ENCODE results near the gene TLCD3A.

The TLCD3A gene

DNA sequence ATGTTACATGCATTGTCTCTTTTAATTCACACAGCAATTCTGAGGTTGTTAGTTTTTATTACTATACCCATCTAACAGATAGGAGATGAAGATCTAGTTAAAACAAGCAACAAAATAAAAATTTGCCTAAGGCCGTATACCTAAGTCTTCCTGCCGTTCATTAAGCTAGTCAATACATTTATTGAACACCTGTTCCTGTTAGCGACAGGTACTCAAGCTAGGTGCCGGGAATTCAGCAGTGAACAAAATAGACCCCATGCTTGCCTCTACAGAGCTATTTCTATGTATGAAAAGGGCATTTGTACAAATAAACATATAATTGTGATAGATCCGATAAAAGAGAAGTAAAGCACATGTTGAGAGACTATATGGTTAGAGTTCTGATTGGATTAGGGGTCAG, 14.3 kb upstream of the TLCD3A start:
- TF ChIP-seq, protein P1, sequence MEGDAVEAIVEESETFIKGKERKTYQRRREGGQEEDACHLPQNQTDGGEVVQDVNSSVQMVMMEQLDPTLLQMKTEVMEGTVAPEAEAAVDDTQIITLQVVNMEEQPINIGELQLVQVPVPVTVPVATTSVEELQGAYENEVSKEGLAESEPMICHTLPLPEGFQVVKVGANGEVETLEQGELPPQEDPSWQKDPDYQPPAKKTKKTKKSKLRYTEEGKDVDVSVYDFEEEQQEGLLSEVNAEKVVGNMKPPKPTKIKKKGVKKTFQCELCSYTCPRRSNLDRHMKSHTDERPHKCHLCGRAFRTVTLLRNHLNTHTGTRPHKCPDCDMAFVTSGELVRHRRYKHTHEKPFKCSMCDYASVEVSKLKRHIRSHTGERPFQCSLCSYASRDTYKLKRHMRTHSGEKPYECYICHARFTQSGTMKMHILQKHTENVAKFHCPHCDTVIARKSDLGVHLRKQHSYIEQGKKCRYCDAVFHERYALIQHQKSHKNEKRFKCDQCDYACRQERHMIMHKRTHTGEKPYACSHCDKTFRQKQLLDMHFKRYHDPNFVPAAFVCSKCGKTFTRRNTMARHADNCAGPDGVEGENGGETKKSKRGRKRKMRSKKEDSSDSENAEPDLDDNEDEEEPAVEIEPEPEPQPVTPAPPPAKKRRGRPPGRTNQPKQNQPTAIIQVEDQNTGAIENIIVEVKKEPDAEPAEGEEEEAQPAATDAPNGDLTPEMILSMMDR (IDR thresholded peaks at IDR 0.05): no peak
- no peak for TF ChIP-seq ZFX (IDR thresholded peaks at IDR 0.05; ENCODE audit: borderline replicate concordance)

DNA sequence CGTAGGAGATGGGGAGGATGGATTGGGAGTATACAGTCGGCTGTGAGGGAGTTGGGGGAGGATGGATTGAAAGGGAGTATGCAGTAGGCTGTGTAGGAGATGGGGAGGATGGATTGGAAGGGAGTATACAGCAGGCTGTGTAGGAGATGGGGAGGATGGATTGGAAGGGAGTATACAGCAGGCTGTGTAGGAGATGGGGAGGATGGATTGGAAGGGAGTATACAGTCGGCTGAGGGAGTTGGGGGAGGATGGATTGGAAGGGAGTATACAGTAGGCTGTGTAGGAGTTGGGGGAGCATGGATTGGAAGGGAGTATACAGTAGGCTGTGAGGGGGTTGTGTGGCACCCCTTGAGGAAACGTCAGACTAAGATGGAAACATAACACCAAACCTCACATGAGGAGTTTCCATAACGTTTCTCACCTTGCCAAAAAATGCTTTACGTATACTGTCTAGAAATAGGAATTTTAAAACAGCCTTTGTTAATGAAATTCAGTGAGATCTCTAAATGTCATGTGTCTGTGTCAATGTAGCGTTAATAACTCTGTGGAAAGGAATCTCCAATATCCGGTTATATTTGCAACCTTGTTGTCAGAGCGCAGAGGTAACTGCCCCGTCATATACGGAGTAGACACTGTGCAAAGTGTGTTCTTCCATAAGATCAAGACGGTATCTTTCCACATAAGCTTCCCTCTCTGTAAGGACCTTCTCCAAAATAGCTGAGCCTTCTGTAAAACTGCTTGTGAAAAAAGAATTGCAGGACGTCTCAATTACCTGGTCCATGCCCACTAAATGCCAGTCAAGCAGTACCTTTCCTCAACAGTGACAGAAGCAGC, 11.5 kb upstream of the TLCD3A start:
- no peak overlapping the region for H3K27ac ChIP-seq
- TF ChIP-seq, protein P1 (IDR thresholded peaks at IDR 0.05): no peak
- no peak for TF ChIP-seq ZFX (IDR thresholded peaks at IDR 0.05; ENCODE audit: borderline replicate concordance)

More for the DNA sequence above, 14.3 kb upstream of the TLCD3A start:
- H3K27ac ChIP-seq: no peak overlapping the region

DNA sequence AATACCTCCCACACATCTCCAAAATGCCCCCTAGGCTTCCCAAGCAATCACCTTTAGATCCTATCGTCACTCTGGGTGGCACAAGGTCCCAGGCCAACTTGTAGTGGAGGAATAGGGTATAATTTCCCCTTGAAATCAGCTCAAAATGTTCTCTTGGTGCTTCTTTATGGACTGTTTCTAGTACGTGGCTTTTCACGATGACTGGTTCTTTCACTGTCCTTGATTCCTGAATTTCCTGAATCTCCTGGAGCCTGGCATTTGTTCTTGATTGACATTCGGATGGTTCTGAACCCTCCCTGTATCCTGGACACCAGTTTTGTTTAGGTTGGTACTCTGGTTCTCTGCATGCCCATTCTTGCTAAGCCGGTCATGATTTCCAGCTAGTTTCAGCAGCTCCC, 10.9 kb upstream of the TLCD3A start:
- TF ChIP-seq, protein P1 (IDR thresholded peaks at IDR 0.05): no peak
- TF ChIP-seq ZFX (IDR thresholded peaks at IDR 0.05; ENCODE audit: borderline replicate concordance): no peak
- H3K27ac ChIP-seq: no peak overlapping the region

DNA sequence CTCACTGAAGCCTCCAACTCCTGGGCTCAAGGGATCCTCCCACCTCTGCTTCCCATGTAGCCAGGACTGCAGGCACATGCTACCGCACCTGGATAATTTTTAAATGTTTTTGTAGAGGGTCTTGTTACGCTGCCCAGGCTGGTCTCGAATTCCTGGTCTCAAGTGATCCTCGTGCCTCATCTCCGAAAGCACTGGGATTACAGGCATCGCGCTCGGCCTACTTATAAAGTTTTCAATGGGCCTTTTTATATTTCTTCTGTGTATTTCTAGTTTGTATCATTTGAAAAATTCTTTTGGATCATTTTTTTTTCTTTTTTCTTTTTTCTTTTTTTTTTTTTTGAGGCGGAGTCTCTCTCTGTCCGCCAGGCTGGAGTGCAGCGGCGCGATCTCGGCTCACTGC, 7.3 kb upstream of the TLCD3A start:
- no peak for TF ChIP-seq ZFX (IDR thresholded peaks at IDR 0.05; ENCODE audit: borderline replicate concordance)
- TF ChIP-seq, protein P1 (IDR thresholded peaks at IDR 0.05): no peak
- H3K27ac ChIP-seq: no peak overlapping the region

DNA sequence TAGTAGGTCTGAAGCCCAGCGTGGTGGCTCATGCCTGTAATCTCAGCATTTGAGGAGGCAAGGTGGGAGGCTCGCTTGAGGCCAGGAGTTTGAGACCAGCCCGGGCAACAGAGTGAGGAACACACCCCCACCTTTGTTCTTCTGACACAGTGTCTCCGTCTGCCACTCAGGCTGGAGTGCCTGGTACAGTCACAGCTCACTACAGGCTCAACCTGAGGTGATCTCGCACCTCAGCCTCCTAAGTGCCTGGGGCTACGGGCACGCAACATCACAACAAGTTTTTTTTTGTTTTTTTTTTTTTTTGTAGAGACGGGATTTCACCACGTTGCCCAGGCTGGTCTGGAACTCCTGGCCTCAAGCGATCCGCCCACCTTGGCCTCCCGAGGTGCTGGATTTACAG, 6.7 kb upstream of the TLCD3A start:
- H3K27ac ChIP-seq: no peak overlapping the region
- no peak for TF ChIP-seq ZFX (IDR thresholded peaks at IDR 0.05; ENCODE audit: borderline replicate concordance)
- TF ChIP-seq, protein P1 (IDR thresholded peaks at IDR 0.05): no peak

DNA sequence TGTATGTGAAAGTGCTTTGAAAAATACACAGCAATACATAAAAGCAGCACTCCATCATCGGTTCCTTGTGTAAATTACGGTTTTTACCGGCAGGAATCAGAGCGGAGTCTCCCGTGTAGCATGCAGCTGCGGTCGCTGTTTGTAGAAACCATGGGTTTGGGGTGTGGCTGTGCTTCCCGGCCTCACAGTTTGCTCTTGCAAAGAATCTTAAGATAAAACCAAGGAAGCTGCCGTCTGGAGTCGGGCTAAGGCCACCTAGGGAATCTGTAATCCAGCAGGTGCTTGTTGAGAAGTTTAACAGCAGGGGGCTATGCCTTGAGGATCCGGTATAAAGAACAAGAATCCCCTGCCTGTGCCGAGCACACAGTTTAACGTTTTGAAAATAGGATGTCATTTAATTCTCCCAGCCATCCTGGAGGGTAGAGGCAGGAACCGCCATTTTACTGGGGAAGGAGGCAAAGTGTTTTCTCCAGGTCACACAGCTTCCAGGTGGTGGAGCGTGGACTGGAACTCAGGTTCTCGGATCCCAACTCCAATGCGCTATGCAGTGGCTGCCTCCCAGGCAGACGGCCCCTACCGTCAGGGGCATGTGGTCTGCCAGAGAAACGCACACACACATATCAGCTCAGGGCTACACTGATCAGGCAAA, 6.0 kb upstream of the TLCD3A start:
- TF ChIP-seq, protein P1 (IDR thresholded peaks at IDR 0.05): no peak
- no peak for TF ChIP-seq ZFX (IDR thresholded peaks at IDR 0.05; ENCODE audit: borderline replicate concordance)
- H3K27ac ChIP-seq: no peak overlapping the region

DNA sequence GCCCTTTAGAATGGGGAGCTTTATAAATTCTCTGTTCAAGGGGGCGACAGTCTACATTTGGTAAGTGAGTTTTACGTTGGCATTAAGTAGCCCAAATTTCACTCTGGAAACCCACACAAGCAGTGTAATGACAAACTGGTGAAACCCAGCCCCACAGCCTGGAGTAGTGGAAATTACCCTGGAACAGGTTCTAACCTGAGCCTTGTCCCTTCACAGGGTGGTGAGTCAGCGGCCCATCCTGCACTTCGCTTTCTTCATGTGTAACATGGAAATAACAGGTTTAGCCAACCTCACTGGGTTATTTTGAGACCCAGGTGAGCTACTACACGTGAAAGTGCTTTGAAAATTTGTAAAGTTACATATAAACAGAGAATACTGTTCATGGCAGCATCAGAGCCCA, 3.5 kb upstream of the TLCD3A start:
- no peak overlapping the region for H3K27ac ChIP-seq
- TF ChIP-seq, protein P1 (IDR thresholded peaks at IDR 0.05): no peak
- no peak for TF ChIP-seq ZFX (IDR thresholded peaks at IDR 0.05; ENCODE audit: borderline replicate concordance)
